Glomerular visceral epithelial cell (primary cell): ENCODE measurements around the gene PDLIM7.

ENCODE experiments used
- DNase-seq: peaks from one replicate; pipeline ENCODE4 v3.0.0-alpha.2; 2016; ENCODE audit errors: extremely low spot score

Gene PDLIM7

GRCh38 chr5:177524539-177524900 is 27.1 kb upstream of the PDLIM7 start:
- DNase-seq: no peak

- no peak for DNase-seq
Measured at GRCh38 chr5:177523711-177524538, 26.5 kb upstream of the PDLIM7 start.

GRCh38 chr5:177520916-177521513 is 23.6 kb upstream of the PDLIM7 start:
- no peak for DNase-seq

- DNase-seq: no peak
Measured at GRCh38 chr5:177520271-177520670, 22.9 kb upstream of the PDLIM7 start.

GRCh38 chr5:177519463-177520235 is 22.2 kb upstream of the PDLIM7 start:
- DNase-seq: no peak

GRCh38 chr5:177516601-177517568 is 19.5 kb upstream of the PDLIM7 start, which contains the start of gene DDX41:
Gene DDX41, minus strand, starts transcription at chr5:177516961. Its CDS starts 16 bp downstream, at chr5:177516945.
- DNase-seq: peak; percentile 99

- no peak for DNase-seq
Measured at GRCh38 chr5:177515580-177515979, 18.2 kb upstream of the PDLIM7 start.

- no peak for DNase-seq
Measured at GRCh38 chr5:177514541-177514940, 17.1 kb upstream of the PDLIM7 start.

- DNase-seq: no peak
Measured at GRCh38 chr5:177513500-177513899, 16.1 kb upstream of the PDLIM7 start.

- DNase-seq: no peak
Measured at GRCh38 chr5:177512736-177513380, 15.5 kb upstream of the PDLIM7 start.

- no peak for DNase-seq
Measured at GRCh38 chr5:177511796-177512675, 14.6 kb upstream of the PDLIM7 start.

GRCh38 chr5:177511181-177511580 is 13.8 kb upstream of the PDLIM7 start:
- DNase-seq: no peak

GRCh38 chr5:177510567-177511053 is 13.2 kb upstream of the PDLIM7 start:
- DNase-seq: no peak

- no peak for DNase-seq
Measured at GRCh38 chr5:177509991-177510566, 12.7 kb upstream of the PDLIM7 start.

- DNase-seq: no peak
Measured at GRCh38 chr5:177509381-177509951, 12.1 kb upstream of the PDLIM7 start, which contains the start of gene DOK3. Gene DOK3, minus strand, starts transcription at chr5:177509826. Its CDS starts 286 bp downstream, at chr5:177509540.

GRCh38 chr5:177508837-177509236 is 11.4 kb upstream of the PDLIM7 start:
- no peak for DNase-seq

GRCh38 chr5:177508221-177508611 is 10.8 kb upstream of the PDLIM7 start:
- DNase-seq: no peak

GRCh38 chr5:177507596-177508220 is 10.3 kb upstream of the PDLIM7 start:
- no peak for DNase-seq
